HCEC 1CT (cell line): ENCODE data around the gene KCNA3.
A peak's percentile ranks its signal among the peaks of the same experiment; 100 is the strongest.

ENCODE experiments used
- DNase-seq: peaks from one replicate; pipeline ENCODE4 v3.0.0-alpha.2; 2017

The KCNA3 gene

DNA sequence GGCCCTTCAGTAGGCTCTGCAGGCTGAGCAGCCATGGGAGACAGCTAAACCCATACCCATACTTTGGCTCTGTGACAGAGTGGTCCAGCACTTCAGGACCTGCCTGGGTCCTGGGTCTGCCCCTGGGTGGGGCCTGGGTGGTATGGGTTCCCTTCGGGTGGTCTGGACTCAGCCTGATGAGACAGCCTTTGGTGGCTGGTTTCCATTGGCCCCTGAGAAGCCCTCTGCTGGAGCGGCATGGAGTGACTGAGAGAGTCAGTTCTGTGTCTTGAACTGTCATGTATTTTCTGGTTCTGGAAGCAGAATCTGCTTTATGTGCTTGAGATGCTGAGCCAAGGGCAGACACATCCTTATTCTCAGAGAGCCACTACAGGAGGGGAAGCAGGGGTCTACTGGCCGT lies 37.3 kb downstream of the KCNA3 start:
- no peak for DNase-seq

DNA sequence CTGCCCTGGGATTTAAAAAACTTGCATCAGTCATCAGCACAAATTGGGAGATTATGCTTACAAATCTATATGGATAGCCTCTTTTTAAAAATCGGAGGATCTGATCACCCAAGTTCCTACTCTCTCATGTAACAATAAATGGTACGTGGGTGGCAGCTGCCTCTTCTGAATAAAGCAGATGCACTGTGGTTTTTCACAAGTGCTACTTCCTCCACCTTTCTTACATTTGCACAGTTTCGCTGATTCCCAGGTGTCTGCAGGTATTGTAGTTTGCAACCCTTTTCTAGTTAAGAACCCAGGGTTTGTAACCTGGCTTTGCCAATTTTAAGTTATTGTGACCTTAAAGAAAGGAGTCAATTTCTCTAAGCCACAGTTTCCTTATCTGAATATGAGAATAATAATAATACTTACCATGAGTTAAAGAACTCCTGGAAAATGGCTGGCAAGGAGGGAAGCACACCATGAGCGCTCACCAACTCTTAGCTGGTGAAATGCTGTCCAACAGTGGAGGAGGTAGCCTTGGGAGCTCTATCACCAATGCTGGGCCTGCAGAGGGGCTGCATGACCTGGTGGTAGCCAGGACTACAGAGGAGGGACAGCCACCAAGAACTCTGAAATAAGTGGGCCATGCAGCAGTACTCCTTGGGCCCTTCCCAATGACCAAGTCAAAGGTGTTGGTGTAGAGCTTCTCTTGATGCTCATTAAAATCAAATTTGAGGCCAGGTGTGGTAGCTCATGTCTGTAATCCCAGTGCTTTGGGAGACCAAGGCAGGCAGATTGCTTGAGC lies 38.4 kb downstream of the KCNA3 start:
- no peak for DNase-seq

DNA sequence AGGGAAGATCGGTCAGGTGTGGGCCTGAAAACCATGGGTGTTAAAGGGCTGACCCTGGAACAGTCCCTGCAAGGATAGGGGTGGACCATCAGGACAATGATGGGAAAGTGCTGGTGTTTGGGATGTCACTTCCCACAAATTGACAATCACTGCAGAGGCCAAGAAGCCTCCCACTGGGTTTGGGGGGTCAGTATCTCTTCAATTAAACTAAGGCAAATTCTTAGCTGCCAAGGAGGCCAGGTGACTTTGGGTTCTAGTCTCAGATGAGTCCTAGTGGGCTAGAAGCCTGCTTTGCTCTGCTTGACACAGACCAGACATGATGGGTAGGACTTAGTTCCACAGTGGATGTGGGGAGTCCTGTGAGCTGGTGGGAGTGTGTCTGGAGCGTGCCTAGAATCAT lies 39.3 kb downstream of the KCNA3 start:
- DNase-seq, result no peak

DNA sequence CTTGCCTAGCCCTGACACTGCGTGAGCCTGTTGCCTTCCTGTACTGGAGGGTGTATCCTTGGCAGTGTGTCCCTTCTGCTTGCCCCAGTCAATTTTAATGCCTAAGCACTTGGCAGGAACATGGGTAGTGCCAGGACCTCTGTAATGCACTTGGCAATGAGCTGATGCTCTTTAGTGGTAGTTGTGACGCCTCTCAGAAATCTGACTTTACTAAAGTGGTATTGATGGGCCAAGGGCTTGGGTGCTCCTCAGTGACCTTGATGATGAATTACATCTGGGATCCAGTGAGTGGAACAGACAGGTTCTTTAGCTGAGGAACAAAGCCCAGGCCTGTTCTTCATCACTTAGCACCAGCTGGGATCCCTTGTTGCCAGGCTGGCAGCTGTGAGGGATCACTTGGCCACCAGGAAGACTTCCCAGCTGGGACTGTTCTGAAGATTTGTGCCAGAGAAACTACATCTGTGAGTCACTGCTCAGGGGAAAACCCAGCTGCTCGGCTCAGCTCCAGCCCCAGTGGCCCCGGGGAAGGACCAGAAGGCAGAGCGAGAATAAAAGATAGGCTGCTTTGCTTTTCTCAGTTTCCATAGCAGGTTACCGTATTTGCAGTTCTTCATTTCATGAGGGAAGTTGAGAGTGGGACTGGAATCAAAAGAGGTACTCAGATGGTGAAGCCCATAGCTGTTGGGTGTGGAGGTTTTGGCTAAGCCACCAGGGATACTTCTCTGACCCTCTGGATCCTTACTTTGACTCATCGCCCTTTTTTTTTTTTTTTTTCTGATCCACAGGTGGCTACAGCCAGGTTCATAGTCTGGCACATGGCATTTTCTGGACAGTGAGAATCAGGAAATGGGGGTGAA lies 40.1 kb downstream of the KCNA3 start:
- DNase-seq, result peak; percentile 86

DNA sequence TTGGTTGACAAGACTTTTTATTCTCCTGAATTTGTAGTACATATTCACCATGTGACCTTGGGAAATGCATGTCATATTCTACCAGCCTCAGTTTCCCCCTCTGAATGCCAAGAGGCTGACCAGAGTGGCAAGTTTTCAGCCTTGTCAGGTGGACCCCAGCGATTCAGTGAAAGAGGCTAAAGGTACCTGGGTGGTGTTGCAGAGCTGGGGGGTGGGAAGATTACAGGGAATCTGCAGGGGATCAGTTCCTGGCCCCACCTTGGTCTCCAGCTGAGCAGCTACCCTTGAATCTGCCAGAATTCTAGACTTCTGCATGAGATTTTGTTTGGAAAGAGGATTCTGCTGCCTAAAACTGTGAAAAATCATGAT lies 40.7 kb downstream of the KCNA3 start:
- DNase-seq, result no peak

DNA sequence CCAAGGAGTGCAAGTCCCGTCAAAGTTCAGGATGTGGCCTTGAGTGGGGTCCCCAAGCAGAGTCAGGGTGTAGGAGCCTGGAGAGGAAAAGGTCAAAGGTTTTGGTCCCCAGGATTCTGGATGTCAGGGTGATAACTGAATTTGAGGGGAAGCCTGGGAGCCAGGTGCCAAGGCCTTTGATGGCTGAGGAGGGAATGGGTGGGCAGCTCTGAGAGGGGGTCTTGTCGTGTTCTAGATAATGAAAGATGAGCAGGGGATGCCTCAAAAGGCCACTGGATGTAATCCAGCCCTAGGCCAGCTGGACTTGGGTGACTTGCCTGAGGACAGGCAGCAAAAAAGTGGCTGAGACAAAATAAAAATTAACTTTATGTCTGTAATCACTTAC lies 41.1 kb downstream of the KCNA3 start:
- DNase-seq, result no peak

DNA sequence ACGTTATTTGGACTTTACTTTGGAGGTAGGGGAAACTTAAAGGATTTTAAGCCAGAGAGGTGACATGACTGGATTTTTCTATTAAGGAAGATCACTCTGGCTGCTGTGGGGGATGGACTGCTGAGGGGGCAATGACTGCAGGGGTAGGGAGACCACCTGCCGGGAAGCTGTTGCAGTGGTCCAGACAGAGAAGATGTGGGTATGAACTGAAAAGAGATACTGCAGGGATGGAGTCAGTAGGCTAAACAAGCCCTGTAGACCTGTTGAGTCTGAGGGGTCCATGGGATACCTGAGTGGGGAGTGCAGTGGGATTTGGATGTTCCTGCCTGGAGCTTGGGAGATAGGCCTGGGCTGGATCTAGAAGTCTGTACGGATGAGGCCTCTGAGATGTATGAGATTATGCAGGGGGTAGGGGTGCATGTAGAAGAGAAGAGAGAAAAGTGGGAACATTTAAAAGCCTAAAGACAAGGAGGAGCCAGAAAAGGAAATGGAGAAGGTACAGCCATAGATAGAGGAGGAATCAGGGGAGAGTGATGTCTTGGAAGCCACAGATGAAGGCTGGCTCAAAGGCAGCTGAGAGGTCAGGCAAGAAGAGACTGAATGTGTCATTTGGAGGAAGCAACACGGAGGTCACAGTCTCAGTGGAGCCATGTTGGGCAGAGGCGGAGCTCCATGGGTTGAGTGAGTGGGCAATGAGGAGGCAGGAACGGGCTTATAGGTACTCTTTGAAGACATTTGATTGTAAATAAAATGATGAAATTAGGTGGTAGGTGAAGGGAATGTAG lies 42.7 kb downstream of the KCNA3 start:
- no peak for DNase-seq

DNA sequence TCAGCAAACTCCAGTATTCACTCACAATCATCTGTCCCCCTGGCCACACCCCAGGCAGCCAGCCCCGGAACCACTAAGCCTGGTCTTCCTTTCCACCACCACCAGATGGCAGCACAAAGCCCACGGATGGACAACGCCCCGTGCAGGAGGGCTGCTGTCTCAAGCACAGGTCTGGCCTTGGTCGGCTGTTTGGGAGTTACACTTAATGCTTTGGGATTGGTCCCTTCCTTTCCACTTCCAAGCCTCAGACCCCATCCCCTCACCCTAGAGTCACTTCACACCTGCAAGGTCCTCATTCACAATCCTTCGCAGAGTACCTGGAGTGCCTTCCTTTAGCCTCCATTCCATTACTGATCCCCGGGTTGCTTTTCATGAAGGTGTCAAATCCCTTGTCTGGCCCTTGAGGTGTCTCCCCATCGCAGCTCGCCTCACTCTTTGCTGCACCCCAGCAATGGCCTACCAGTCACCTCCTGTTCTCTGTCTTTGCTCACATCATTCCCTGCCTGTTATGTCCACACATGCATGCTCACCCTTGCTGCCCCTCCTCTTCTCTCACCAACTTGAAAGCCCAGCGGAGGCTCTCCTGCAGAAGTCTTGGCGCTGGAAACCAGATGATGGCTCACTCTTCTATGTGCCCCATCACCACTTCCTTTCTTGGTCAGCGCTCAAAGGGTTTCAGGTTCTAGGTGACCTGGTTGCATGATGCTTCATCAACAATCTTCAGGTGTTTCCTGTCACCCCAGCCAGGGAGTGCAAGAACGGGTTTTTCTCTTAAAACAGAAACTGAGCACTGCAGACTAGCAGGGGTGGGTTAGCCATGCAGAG lies 43.7 kb downstream of the KCNA3 start:
- DNase-seq, result peak; percentile 36

DNA sequence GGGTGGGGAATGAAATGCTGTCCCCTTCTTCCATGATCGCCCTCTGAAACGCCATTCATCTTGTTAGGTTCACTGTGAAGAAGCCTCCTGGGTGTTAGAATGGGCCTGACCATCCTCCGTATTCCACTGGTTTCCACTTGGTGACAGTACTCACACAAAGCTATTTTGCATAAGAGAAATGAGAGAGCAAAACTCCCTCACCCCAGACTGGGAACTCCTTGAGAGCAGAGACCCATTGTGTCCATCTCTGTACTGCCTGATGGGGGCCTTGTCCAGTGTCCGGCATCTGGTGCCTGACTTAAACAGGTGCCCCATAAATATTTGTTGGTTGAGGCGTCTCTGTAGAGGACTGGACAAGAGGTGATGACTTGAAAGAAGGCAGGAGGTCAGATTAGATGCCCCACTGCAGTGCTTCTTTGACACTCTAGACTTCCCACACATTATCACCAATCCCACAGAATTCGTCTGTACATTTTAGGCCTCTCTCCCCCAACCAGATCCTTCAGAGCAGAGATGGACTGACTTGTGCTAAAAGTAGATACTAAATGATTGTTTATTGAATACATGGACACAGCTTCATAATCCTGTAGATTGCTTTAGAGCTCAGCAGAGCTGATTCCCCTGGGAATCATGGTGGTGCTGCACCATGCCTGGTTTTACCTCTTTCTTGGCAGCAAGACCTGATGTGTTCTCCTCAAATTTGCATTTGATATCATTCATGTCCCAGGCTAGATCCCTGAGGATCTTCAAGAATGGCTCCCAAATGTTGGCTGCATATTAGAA lies 46.2 kb downstream of the KCNA3 start:
- no peak for DNase-seq

DNA sequence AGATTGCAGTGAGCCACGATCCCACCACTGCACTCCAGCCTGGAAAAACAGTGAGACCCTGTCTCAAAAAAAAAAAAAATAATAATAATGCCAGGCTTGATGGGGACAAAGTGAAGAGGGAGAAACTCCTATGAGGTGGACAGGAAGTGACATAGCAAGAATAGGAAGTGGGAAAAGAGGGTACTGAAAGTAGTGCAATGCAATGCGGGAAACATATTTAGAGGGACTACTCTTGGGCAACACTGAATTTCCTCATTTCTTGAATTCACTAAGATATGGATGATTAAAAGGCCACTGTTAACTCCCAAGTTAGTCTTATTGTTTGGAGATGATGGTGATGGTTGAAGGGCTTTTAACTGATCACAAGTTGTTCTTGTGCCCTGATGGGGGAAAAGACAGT lies 47.0 kb downstream of the KCNA3 start:
- DNase-seq, result no peak

DNA sequence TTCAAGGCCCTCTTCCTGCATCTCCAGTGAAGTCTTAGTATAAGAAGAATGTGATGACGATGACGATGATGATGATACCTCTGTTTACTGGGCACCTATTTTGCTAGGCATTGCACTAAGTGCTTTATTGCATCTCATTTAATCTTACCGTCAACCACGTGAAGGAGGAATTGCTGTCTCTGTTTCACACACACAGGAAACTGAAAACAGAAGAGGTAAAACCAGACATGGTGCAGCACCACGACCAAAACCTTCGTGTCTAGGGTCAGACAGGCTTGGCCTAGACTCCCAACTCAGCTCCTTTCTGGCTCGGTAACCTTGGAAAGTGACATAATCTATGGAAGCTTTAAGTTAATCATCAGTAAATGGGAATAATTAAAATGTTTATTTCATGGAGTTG lies 47.9 kb downstream of the KCNA3 start:
- DNase-seq, result no peak
